HK-2 (cell line): ENCODE results near the gene ZBTB39.
A peak's percentile ranks its signal among the peaks of the same experiment; 100 is the strongest.
"Not testable (repeated sequence)": the region's sequence is repeated elsewhere in the genome, so short reads cannot be mapped to it uniquely, and the experiment has no call there.

ENCODE experiments used
- DNase-seq: peaks from one replicate; pipeline ENCODE4 v3.0.0-alpha.2; 2018; ENCODE audit not compliant: unreplicated experiment

ZBTB39 gene

GRCh38 chr12:57005980-57006808 is at the start of gene ZBTB39:
ZBTB39 (minus strand) TSS chr12:57006546; CDS start chr12:57004917, 1,629 bp downstream.
- DNase-seq, result peak; percentile 49

- no peak for DNase-seq
Measured at GRCh38 chr12:57055824-57056223, 49.5 kb upstream of the ZBTB39 start.

- DNase-seq, result not testable (repeated sequence)
Measured at GRCh38 chr12:57053901-57054300, 47.6 kb upstream of the ZBTB39 start.

GRCh38 chr12:57053146-57053545 is 46.8 kb upstream of the ZBTB39 start:
- DNase-seq, result not testable (repeated sequence)

- no peak for DNase-seq
Measured at GRCh38 chr12:57051011-57051410, 44.7 kb upstream of the ZBTB39 start.

- DNase-seq, result no peak
Measured at GRCh38 chr12:57049890-57050289, 43.5 kb upstream of the ZBTB39 start, which contains the start of gene MYO1A. MYO1A (minus strand) TSS chr12:57050129; CDS start chr12:57048323, 1,806 bp downstream.

- DNase-seq, result no peak
Measured at GRCh38 chr12:57049119-57049446, 42.7 kb upstream of the ZBTB39 start.

GRCh38 chr12:57048423-57049118 is 42.2 kb upstream of the ZBTB39 start:
- DNase-seq, result no peak

- DNase-seq, result no peak
Measured at GRCh38 chr12:57047981-57048380, 41.6 kb upstream of the ZBTB39 start.

GRCh38 chr12:57046947-57047890 is 40.9 kb upstream of the ZBTB39 start:
- DNase-seq, result no peak

GRCh38 chr12:57046086-57046791 is 39.9 kb upstream of the ZBTB39 start:
- DNase-seq, result no peak

- no peak for DNase-seq
Measured at GRCh38 chr12:57044889-57045288, 38.5 kb upstream of the ZBTB39 start.

- DNase-seq, result no peak
Measured at GRCh38 chr12:57044468-57044867, 38.1 kb upstream of the ZBTB39 start.

GRCh38 chr12:57042695-57043094 is 36.3 kb upstream of the ZBTB39 start:
- DNase-seq, result no peak

- no peak for DNase-seq
Measured at GRCh38 chr12:57040750-57041149, 34.4 kb upstream of the ZBTB39 start.

- DNase-seq, result no peak
Measured at GRCh38 chr12:57040211-57040610, 33.9 kb upstream of the ZBTB39 start.

- DNase-seq, result no peak
Measured at GRCh38 chr12:57039016-57039798, 32.9 kb upstream of the ZBTB39 start.

GRCh38 chr12:57037264-57037663 is 30.9 kb upstream of the ZBTB39 start:
- no peak for DNase-seq

GRCh38 chr12:57033431-57033830 is 27.1 kb upstream of the ZBTB39 start:
- no peak for DNase-seq

- no peak for DNase-seq
Measured at GRCh38 chr12:57031789-57032188, 25.4 kb upstream of the ZBTB39 start.
